ENCODE data around the gene CCDC92.

The CCDC92 gene

DNA sequence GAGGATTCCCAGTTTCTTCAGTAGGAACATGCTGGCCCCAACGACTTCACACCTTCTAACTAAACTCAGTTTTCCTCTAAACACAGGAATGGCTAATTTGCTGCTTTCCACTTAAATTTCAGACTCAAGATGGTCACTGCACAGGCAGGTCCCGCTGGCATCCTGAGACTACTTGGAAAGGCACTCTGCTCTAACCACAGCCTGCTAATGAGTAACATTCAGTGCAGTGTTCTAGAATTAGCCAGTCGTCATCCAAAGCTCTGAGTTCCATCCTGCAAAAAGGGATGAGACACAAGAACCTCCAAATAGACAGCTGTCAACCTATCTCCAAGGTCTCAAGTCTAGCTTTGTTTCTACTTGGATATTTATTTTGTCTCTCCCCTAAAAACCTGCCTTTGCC, 6.0 kb downstream of the CCDC92 start:
- TF ChIP-seq, protein P1, sequence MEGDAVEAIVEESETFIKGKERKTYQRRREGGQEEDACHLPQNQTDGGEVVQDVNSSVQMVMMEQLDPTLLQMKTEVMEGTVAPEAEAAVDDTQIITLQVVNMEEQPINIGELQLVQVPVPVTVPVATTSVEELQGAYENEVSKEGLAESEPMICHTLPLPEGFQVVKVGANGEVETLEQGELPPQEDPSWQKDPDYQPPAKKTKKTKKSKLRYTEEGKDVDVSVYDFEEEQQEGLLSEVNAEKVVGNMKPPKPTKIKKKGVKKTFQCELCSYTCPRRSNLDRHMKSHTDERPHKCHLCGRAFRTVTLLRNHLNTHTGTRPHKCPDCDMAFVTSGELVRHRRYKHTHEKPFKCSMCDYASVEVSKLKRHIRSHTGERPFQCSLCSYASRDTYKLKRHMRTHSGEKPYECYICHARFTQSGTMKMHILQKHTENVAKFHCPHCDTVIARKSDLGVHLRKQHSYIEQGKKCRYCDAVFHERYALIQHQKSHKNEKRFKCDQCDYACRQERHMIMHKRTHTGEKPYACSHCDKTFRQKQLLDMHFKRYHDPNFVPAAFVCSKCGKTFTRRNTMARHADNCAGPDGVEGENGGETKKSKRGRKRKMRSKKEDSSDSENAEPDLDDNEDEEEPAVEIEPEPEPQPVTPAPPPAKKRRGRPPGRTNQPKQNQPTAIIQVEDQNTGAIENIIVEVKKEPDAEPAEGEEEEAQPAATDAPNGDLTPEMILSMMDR (conservative IDR thresholded peaks at IDR 0.05; ENCODE audit: low read depth, low read length): no peak
- DNase-seq (ENCODE audit: low read depth): no peak
- no peak overlapping the region for H3K4me3 ChIP-seq (ENCODE audit: low read length)

DNA sequence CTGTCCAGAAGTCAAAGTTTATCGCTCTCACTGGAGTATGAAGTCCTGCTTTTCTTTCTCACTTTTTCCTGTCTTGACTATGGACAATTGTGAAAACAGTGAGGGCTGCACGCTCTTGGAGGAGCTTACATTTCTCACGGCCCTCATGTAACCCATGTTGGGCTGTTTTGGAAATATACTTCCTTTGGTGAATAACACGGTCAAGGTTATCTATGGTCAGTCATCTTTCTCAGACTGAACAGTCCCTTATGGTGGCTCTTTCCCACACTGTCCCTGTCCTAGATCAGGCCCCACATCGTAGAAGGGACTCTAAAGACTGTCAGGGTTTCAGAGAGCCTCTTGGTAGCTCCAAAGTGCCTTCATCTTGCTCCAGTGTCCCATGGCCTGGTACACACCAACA, 7.2 kb downstream of the CCDC92 start:
- TF ChIP-seq, protein P1 (conservative IDR thresholded peaks at IDR 0.05; ENCODE audit: low read depth, low read length): no peak
- DNase-seq (ENCODE audit: low read depth): no peak
- no peak overlapping the region for H3K4me3 ChIP-seq (ENCODE audit: low read length)

DNA sequence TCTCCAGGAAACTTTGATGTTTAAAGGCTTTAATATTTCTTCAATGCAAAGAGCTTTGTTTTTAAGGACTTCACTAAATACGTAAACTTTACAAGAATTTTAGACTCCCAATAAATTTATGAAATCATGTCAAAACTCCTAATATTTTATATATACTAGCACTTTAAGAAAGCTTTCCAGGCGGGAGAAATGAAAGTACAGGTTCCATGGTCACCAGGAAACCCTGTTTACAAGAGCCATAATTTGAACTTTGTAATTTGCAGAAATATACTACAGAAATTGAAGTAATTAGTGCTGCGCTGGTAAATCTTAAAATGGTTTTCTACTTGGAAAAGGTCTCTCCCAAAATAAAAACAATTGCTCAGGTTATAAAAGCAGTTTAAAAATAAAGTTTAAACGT, 8.8 kb downstream of the CCDC92 start:
- no peak for DNase-seq (ENCODE audit: low read depth)
- TF ChIP-seq, protein P1 (conservative IDR thresholded peaks at IDR 0.05; ENCODE audit: low read depth, low read length): no peak
- H3K4me3 ChIP-seq (ENCODE audit: low read length): no peak overlapping the region

DNA sequence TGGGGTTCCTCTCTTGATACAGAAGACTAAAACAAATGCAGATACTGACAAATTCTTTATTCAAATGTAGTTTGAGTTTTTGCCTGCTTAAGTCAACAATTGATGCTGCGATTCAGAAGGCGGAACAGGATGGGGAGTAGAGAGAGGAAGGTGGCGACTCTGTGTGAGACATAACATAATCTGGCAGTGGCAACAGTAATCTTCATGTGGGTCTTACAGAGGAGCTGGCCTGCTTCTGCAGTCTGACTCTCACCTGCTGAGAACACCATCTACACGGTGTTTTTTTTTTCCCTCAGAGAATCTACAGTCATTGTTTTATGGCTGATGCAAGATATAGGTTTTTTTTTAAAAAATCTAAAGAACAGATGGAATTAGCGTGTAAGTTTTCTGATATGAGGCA, 10.1 kb downstream of the CCDC92 start:
- DNase-seq (ENCODE audit: low read depth): no peak
- TF ChIP-seq, protein P1 (conservative IDR thresholded peaks at IDR 0.05; ENCODE audit: low read depth, low read length): no peak
- no peak overlapping the region for H3K4me3 ChIP-seq (ENCODE audit: low read length)

DNA sequence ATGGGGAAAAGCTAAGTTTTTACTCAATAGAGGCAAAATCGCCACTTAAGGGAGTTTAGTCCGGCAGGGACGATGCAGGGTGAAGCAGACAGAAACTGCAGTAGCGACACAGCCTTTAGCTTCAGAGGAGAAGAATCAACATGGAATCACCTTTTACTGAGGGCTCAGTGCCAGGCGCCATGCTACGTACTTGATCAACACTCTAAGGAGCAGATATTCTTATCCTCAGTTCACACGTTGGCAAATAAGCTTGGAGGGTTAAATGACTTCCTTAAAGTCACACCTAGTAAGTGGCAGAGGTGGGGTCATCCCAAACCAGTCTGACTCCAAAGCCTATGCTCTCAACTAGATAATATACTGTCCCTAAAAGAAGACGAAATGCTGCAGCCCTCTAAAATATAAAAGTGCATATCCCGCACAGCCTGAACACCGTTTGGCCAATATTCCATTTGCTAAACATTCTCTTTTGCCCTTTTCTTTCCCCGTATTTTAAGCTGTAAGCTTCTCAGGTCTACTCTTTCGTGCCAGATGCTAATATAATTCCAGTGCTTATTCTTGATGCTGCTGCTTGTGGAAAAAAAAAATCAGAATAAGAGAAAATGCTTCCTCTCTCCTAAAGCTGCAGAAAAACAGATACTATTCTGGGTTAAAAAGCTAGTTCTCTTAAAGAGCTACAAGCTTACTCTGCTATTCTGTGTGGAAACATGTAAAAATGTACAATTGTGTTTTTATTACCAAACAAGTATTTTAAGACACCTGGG, 10.9 kb downstream of the CCDC92 start:
- TF ChIP-seq, protein P1 (conservative IDR thresholded peaks at IDR 0.05; ENCODE audit: low read depth, low read length): no peak
- no peak for DNase-seq (ENCODE audit: low read depth)
- H3K4me3 ChIP-seq (ENCODE audit: low read length): no peak overlapping the region

DNA sequence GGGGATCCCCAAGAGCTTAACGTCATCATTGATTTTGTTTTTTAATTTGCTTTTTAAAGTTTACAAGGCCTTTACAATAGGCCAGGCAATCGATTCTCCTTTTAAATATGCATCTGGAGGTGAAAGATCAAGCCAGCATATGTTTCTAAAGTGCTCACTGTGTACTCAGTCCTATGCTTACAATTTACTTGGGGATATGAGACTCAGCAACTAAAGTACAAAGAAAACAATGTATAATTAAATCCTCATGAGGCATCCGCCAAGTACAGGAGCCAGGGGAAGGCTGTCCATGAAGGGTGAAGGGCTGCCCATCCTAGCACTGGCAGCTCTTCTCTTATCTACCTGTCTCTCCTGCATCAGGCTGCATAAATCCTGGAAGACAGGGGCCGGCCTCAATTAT, 11.8 kb downstream of the CCDC92 start:
- DNase-seq (ENCODE audit: low read depth): no peak
- TF ChIP-seq, protein P1 (conservative IDR thresholded peaks at IDR 0.05; ENCODE audit: low read depth, low read length): no peak
- no peak overlapping the region for H3K4me3 ChIP-seq (ENCODE audit: low read length)

DNA sequence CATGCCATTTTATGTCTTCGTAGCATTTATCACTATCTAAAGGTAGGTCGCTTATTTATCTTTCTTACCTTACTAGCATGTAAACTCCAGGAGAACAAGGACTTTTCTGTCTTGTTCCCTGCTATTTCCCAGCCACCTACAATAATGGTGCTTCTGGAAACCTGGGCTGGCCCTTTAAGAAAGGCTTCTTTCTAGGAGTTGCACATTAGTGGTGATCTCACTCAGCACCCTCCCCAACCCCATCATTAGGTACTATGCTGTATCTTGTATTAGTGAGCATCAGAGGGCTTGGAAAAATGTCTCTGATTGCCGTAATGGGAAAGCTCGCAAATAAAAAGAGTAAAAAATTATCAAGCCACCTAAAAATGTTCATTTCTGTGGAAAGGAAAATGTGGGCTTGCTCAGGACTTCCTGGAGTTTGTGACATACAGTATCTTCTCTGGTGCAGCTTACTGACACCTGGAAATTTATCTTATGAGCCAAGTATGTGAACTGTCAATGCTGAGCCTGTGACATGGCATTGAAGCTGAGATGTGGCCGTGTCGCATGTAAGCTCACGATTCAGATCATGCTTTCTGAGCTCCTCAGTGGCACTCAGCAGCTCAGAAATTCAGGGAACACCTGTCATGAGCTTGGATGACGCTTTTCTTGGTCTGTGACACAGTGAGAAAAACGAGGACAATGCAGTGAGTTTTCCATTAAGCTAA, 12.4 kb downstream of the CCDC92 start:
- DNase-seq (ENCODE audit: low read depth): no peak
- TF ChIP-seq, protein P1 (conservative IDR thresholded peaks at IDR 0.05; ENCODE audit: low read depth, low read length): no peak
- no peak overlapping the region for H3K4me3 ChIP-seq (ENCODE audit: low read length)
